ENCODE data around the gene SEL1L2.

Gene SEL1L2

GRCh38 chr20:13900496-13900895 lies 89.9 kb downstream of the SEL1L2 start:
- H3K27ac Mint-ChIP-seq: no peak overlapping the region
- no peaks in the 10 kb centered on the region for H3K27me3 Mint-ChIP-seq
- H3K4me1 Mint-ChIP-seq: no peaks in the 10 kb centered on the region
- H3K36me3 Mint-ChIP-seq: no peaks in the 10 kb centered on the region
- H3K4me3 Mint-ChIP-seq: no peak overlapping the region
- H3K9me3 Mint-ChIP-seq: no peaks in the 10 kb centered on the region

DNA sequence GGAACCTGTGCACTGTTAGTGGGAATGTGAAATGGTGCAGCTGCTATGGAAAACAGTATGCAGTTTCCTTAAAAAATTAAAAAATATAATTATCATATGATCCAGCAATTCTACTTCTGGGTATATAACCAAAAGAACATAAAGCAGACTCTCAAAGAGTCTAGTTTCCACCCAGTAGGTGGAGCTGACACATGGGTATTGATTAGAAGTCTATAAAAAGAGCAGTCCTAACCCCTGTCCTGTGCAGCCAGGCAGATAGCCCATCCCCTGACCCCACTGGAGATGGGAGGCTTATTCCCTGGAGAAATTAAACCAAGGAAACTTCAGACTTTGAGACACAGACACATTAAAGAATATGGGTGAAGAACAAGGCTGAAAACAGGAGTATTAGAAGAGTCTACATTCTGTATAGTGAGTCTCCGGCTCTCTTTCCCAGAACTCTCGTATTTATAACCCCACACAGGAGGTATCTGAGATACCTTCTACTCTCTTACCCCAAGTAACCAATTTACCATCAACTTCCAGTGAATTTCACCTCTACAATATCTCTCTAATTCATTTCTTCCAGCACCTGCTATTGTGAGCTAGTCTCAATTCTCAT lies 92.3 kb downstream of the SEL1L2 start:
- Mint-ChIP-seq H3K4me3 (no peak overlapping the region), H3K4me1 (no peaks in the 10 kb centered on the region), H3K36me3 (no peaks in the 10 kb centered on the region), H3K9me3 (no peaks in the 10 kb centered on the region), H3K27ac (no peak overlapping the region), H3K27me3 (no peaks in the 10 kb centered on the region)

DNA sequence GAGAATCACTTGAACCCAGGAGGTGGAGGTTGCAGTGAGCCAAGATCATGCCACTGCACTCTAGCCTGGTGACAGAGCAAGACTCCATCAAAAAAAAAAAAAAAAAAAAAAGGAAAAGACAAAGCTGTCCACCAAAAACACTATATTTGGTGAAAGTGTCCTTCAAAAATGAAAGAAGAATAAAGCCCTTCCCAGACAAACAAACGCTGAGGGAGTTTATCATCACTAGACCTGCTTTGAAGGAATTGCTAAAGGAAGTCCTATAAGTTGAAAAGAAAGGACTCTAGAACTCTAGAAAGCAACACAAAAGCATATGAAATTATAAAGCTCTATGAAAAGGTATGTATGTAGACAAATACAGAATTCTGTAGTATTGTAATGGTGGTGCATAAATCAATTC lies 98.8 kb downstream of the SEL1L2 start:
- H3K27me3 Mint-ChIP-seq: peaks cover 3% of the 10 kb centered on the region
- H3K9me3 Mint-ChIP-seq: peaks cover 6% of the 10 kb centered on the region
- no peaks in the 10 kb centered on the region for H3K4me1 Mint-ChIP-seq

GRCh38 chr20:13884803-13885202 lies 105.6 kb downstream of the SEL1L2 start:
- Mint-ChIP-seq H3K27me3 (peaks cover 7% of the 10 kb centered on the region), H3K36me3 (no peaks in the 10 kb centered on the region), H3K4me1 (no peaks in the 10 kb centered on the region), H3K27ac (no peak overlapping the region), H3K9me3 (no peaks in the 10 kb centered on the region), H3K4me3 (no peak overlapping the region)

More for the DNA sequence above, 98.8 kb downstream of the SEL1L2 start:
- Mint-ChIP-seq H3K27ac (no peak overlapping the region), H3K4me3 (no peak overlapping the region), H3K36me3 (no peaks in the 10 kb centered on the region)

DNA sequence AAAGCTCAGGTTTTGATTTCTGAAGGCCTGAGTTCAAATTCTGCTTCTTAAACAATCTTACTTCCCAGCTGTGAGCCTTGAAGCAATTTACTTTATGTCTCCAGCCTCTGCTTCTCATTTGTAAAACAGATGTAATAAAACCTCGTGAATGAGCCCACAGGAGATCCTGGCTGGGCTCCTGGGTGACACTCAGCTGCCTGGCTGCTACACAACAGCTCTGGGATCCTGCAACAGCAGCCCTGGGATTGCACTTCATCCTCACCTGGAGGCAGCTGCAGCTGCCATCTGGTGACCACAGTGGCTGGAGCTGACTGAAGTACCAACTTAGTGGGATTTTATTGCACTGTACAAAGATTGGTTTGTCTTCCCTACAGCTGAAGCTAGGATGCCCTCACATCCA lies 107.0 kb downstream of the SEL1L2 start:
- H3K36me3 Mint-ChIP-seq: no peaks in the 10 kb centered on the region
- no peaks in the 10 kb centered on the region for H3K9me3 Mint-ChIP-seq
- H3K27me3 Mint-ChIP-seq: peaks cover 7% of the 10 kb centered on the region
- H3K4me3 Mint-ChIP-seq: no peak overlapping the region
- H3K4me1 Mint-ChIP-seq: no peaks in the 10 kb centered on the region
- H3K27ac Mint-ChIP-seq: no peak overlapping the region

DNA sequence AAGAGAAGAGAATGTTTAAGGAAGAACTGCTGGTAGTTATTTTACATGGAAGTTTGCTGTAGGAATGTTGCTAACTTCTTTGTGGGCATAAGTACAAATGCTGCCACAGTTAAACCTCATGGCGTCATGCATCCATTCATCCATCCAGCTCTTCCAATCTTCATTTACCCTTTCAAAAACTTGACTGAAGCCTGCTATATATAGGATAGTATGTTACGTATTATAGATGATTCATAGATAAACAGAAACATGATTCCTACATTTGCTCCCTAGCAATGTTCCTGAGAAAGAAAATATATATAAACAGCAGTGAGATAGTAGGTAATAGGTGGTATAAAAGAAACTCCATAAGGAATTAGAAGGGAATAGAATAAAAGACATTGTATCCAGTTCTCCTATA lies 111.8 kb downstream of the SEL1L2 start:
- H3K27ac Mint-ChIP-seq: no peak overlapping the region
- no peak overlapping the region for H3K4me3 Mint-ChIP-seq
- no peaks in the 10 kb centered on the region for H3K9me3 Mint-ChIP-seq
- peaks cover 1% of the 10 kb centered on the region for H3K27me3 Mint-ChIP-seq
- no peaks in the 10 kb centered on the region for H3K4me1 Mint-ChIP-seq
- H3K36me3 Mint-ChIP-seq: no peaks in the 10 kb centered on the region

DNA sequence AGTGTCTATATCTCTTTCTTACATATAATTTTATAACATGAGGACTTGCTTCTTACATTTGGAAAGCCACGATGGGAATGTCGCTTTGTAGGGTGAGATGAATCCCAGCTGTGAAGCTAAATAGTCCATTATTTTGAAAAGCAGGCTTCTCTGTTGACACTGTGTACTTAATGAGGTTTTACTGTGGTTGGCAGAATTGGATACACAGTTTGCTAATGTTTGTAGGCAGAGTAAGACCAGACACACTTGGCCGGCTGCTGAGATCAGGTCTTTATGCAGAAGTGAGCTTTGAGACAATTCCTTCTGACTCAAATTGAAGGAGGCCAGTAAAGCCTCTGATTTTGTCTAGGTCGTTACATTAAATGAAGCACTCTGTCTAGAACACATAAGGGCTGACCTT lies 112.6 kb downstream of the SEL1L2 start:
- H3K4me3 Mint-ChIP-seq: no peak overlapping the region
- no peaks in the 10 kb centered on the region for H3K9me3 Mint-ChIP-seq
- H3K27me3 Mint-ChIP-seq: no peaks in the 10 kb centered on the region
- H3K4me1 Mint-ChIP-seq: no peaks in the 10 kb centered on the region
- no peak overlapping the region for H3K27ac Mint-ChIP-seq
- H3K36me3 Mint-ChIP-seq: no peaks in the 10 kb centered on the region

DNA sequence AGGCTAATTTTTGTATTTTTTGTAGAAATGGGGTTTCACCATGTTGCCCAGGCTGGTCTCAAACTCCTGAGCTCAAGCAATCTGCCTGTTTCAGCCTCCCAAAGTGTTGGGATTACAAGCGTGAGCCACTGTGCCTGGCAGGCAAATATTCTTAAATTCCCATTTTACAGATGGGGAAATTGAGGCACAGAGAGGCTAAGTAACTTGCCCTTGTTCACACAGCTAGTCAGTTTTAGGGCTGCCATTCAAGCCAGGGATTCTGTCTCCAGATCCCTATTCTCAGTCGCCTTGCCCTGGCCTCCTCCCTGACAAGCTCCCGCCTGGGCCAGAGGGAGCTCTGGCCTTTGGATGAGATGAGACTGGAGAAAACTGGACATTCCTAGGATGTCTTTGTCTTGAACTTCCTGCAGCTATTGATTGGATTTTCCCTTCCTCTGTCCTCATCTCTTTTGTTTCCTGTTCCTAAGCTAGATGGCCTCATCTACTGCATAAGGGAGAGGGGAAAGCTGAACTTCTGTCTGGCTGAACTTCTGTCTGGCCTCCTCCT lies 115.1 kb downstream of the SEL1L2 start:
- H3K4me1 Mint-ChIP-seq: no peaks in the 10 kb centered on the region

DNA sequence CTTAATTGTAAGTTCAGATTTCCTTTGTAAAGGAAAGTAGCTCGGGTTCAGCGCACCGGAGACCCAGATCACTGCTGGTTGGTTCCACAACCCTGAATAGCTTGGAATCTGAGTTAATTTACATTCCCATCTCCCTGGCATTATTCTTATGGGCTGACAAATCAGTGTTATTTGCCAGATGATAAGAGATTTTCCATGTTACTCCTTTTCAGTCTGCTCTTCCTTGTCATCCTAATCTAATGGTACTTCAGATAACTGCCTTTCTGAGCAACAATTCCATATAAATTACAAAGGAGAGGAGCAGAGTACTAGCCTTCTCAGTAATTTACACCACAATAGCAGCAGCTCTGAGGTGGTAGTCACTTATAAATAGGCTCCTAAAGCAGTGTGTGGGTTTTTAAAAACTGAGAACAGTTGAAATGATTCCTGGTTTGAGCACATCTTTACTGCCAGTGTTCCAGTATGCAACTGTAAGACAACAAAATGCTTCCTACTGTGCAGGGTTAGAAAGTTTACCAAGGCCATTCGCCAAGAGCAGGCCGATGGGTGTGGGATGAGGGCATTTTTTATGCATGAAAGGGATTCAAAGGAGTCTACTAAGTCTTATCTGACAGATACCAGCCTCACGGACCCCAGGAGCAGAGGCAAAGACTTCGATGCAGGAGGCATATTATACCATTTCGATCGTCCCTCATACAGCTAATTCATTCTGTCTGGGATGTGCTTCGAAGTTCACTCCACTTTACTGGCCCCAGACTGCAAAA lies 115.8 kb downstream of the SEL1L2 start:
- no peaks in the 10 kb centered on the region for H3K9me3 Mint-ChIP-seq
- H3K36me3 Mint-ChIP-seq: no peaks in the 10 kb centered on the region
- no peak overlapping the region for H3K27ac Mint-ChIP-seq
- H3K4me3 Mint-ChIP-seq: no peak overlapping the region
- no peaks in the 10 kb centered on the region for H3K4me1 Mint-ChIP-seq
- peaks cover 2% of the 10 kb centered on the region for H3K27me3 Mint-ChIP-seq

More for the DNA sequence above, 115.1 kb downstream of the SEL1L2 start:
- no peak overlapping the region for H3K27ac Mint-ChIP-seq
- no peak overlapping the region for H3K4me3 Mint-ChIP-seq
- no peaks in the 10 kb centered on the region for H3K9me3 Mint-ChIP-seq
- peaks cover under 1% of the 10 kb centered on the region for H3K27me3 Mint-ChIP-seq
- no peaks in the 10 kb centered on the region for H3K36me3 Mint-ChIP-seq

GRCh38 chr20:13873831-13874230 lies 116.6 kb downstream of the SEL1L2 start:
- peaks cover 2% of the 10 kb centered on the region for H3K27me3 Mint-ChIP-seq

GRCh38 chr20:13870170-13870748 lies 120.2 kb downstream of the SEL1L2 start:
- no peaks in the 10 kb centered on the region for H3K36me3 Mint-ChIP-seq
- H3K27me3 Mint-ChIP-seq: peaks cover 2% of the 10 kb centered on the region
- H3K4me3 Mint-ChIP-seq: no peak overlapping the region
- H3K27ac Mint-ChIP-seq: no peak overlapping the region
- H3K4me1 Mint-ChIP-seq: no peaks in the 10 kb centered on the region
- H3K9me3 Mint-ChIP-seq: no peaks in the 10 kb centered on the region

More at GRCh38 chr20:13873831-13874230, 116.6 kb downstream of the SEL1L2 start:
- Mint-ChIP-seq H3K27ac (no peak overlapping the region), H3K9me3 (no peaks in the 10 kb centered on the region), H3K4me3 (no peak overlapping the region), H3K4me1 (no peaks in the 10 kb centered on the region), H3K36me3 (no peaks in the 10 kb centered on the region)

DNA sequence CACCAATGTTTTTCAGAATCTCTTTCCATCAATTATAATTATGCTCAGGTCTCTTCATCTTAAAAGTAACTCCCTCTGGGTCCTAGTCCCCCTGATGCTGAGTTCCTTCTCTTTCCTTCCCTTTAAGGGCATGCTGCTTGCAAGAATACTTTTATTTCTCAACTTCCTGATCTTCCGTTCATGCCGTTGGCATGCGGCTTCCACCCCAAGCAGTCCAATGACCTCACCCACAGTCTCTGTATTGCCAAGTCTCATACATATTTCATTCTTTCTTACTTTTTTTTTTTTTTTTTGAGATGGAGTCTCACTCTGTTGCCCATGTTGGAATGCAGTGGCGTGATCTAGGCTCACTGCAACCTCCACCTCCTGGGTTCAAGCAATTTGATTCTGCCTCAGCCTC lies 122.1 kb downstream of the SEL1L2 start:
- H3K27me3 Mint-ChIP-seq: peaks cover 3% of the 10 kb centered on the region
- no peaks in the 10 kb centered on the region for H3K9me3 Mint-ChIP-seq
- no peaks in the 10 kb centered on the region for H3K36me3 Mint-ChIP-seq
- H3K4me3 Mint-ChIP-seq: no peak overlapping the region
- no peaks in the 10 kb centered on the region for H3K4me1 Mint-ChIP-seq
- H3K27ac Mint-ChIP-seq: no peak overlapping the region

DNA sequence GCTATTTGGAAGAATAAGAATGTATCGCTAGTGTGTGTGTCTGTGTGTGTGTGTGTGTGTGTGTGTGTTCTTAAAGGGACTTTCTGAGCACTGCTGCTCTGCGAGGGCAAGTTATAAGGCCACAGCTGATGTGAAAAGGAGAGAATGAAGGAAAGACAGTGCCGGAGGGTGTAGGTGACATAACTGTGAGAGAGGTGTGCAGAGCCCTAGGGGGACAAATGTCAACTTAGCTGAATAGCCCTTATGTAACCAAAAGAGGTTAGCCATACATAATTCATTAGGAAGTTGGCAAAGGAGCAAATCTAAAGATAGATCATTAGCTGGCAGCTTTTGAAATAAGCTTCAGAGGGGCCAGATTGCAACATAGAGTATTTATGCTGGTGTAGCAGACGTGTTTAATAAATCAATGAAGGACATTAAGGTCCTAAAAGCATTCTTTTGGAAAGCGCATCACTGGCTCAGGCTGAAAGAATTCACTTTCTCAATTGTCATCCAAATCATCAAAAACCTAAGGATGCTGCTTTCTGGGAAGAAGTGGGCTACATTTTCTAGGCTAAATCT lies 124.5 kb downstream of the SEL1L2 start:
- no peaks in the 10 kb centered on the region for H3K36me3 Mint-ChIP-seq
- peaks cover 7% of the 10 kb centered on the region for H3K27me3 Mint-ChIP-seq
- H3K9me3 Mint-ChIP-seq: no peaks in the 10 kb centered on the region
- H3K4me1 Mint-ChIP-seq: no peaks in the 10 kb centered on the region
- H3K27ac Mint-ChIP-seq: no peak overlapping the region
- no peak overlapping the region for H3K4me3 Mint-ChIP-seq

DNA sequence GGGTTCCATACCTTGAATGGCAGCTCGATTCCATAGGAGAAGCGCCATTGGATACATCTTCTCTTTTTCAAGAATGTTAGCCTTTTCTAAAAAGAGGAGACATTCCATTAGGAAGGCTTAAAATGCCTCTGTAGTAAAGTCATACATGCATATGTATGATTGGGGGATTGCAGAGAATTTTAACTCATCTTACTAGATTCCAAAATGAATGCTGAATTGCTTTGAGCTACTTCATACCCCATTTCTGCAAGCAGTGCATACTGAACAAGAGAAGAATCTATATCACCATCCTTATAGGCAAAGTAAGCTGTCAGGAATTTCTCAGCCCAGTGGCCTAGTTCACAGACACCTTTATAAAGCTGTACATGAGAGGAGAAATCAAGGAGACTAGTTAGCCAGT lies 125.3 kb downstream of the SEL1L2 start:
- Mint-ChIP-seq H3K27ac (no peak overlapping the region), H3K36me3 (no peaks in the 10 kb centered on the region), H3K4me1 (no peaks in the 10 kb centered on the region), H3K27me3 (peaks cover 7% of the 10 kb centered on the region), H3K9me3 (no peaks in the 10 kb centered on the region), H3K4me3 (no peak overlapping the region)

DNA sequence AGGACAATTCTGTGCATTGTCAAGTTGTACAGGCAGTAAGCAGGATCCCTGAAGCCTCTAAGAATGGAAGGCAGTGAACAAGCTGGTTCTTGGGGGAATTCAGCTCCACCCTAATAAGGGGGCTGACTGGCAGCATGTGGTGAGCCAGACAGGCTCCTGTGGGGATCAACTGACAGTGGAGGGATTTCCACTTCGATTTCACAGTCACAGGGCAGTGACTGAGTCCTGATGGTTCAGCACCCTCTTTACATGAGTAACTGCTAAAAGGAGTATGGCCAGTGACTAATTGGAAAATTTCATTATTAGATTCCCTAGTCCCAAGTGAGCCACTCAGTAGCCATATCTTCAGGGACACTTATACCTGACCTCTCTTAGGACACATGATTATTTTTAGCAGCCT lies 127.2 kb downstream of the SEL1L2 start:
- Mint-ChIP-seq H3K4me1 (no peaks in the 10 kb centered on the region), H3K9me3 (no peaks in the 10 kb centered on the region), H3K4me3 (no peak overlapping the region), H3K36me3 (no peaks in the 10 kb centered on the region), H3K27me3 (peaks cover 7% of the 10 kb centered on the region), H3K27ac (no peak overlapping the region)

- no peak overlapping the region for H3K4me3 Mint-ChIP-seq
- H3K4me1 Mint-ChIP-seq: no peaks in the 10 kb centered on the region
- H3K27ac Mint-ChIP-seq: no peak overlapping the region
- H3K36me3 Mint-ChIP-seq: no peaks in the 10 kb centered on the region
- H3K27me3 Mint-ChIP-seq: peaks cover 7% of the 10 kb centered on the region
- H3K9me3 Mint-ChIP-seq: no peaks in the 10 kb centered on the region
Measured at GRCh38 chr20:13862245-13862644, 128.2 kb downstream of the SEL1L2 start.

All from activated naive CD4-positive, alpha-beta T cell treated with anti-CD3 and anti-CD28 coated beads, Interleukin-2, amount 50 U/mL, for 24 hours (primary cell).